Nephron progenitor cell (in vitro differentiated cells): ENCODE data around the gene EVL.

Experiments
- DNase-seq: peaks from one replicate; pipeline ENCODE4 v3.0.0; 2021
- H3K27ac Mint-ChIP-seq: 2 replicates; pipeline ENCODE4 v1.8.0; 2021; ENCODE audit warnings: mild to moderate bottlenecking, moderate library complexity, mixed read lengths
- H3K27me3 Mint-ChIP-seq: 2 replicates; pipeline ENCODE4 v1.8.0; 2021; ENCODE audit warnings: mild to moderate bottlenecking, low read depth, mixed read lengths; ENCODE audit not compliant: poor library complexity
- H3K36me3 Mint-ChIP-seq: 2 replicates; pipeline ENCODE4 v1.8.0; 2021; ENCODE audit warnings: low read depth, mixed read lengths
- H3K4me1 Mint-ChIP-seq: 2 replicates; pipeline ENCODE4 v1.8.0; 2021; ENCODE audit warnings: mixed read lengths
- H3K4me3 Mint-ChIP-seq: 2 replicates; pipeline ENCODE4 v1.8.0; 2021; ENCODE audit warnings: mild to moderate bottlenecking, moderate library complexity, mixed read lengths
- H3K9me3 Mint-ChIP-seq: 2 replicates; pipeline ENCODE4 v1.8.0; 2021; ENCODE audit warnings: mild to moderate bottlenecking, moderate library complexity, mixed read lengths
- TF ChIP-seq, protein P1 (sequence below): fragments of 200-600 bp; sonication (generic); IDR thresholded peaks from 2 replicates; pipeline ENCODE4 v1.5.0; 2021; ENCODE audit warnings: antibody characterized with exemption

The EVL gene

GRCh38 chr14:100121643-100122480 lies 56.6 kb downstream of the EVL start:
- DNase-seq = no peak
- H3K4me3 Mint-ChIP-seq = no peak overlapping the region
- no peaks in the 10 kb centered on the region for H3K9me3 Mint-ChIP-seq
- TF ChIP-seq, protein P1, sequence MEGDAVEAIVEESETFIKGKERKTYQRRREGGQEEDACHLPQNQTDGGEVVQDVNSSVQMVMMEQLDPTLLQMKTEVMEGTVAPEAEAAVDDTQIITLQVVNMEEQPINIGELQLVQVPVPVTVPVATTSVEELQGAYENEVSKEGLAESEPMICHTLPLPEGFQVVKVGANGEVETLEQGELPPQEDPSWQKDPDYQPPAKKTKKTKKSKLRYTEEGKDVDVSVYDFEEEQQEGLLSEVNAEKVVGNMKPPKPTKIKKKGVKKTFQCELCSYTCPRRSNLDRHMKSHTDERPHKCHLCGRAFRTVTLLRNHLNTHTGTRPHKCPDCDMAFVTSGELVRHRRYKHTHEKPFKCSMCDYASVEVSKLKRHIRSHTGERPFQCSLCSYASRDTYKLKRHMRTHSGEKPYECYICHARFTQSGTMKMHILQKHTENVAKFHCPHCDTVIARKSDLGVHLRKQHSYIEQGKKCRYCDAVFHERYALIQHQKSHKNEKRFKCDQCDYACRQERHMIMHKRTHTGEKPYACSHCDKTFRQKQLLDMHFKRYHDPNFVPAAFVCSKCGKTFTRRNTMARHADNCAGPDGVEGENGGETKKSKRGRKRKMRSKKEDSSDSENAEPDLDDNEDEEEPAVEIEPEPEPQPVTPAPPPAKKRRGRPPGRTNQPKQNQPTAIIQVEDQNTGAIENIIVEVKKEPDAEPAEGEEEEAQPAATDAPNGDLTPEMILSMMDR = no peak
- peaks cover 20% of the 10 kb centered on the region for H3K4me1 Mint-ChIP-seq
- H3K36me3 Mint-ChIP-seq = peaks cover 21% of the 10 kb centered on the region
- no peak overlapping the region for H3K27ac Mint-ChIP-seq
- peaks cover 4% of the 10 kb centered on the region for H3K27me3 Mint-ChIP-seq

- TF ChIP-seq, protein P1 = no peak
- peaks cover 26% of the 10 kb centered on the region for H3K36me3 Mint-ChIP-seq
- peaks cover 20% of the 10 kb centered on the region for H3K4me1 Mint-ChIP-seq
- H3K27me3 Mint-ChIP-seq = peaks cover 4% of the 10 kb centered on the region
- DNase-seq = no peak
- H3K9me3 Mint-ChIP-seq = no peaks in the 10 kb centered on the region
- H3K4me3 Mint-ChIP-seq = no peak overlapping the region
- H3K27ac Mint-ChIP-seq = no peak overlapping the region
Observed at GRCh38 chr14:100122481-100123223, 57.4 kb downstream of the EVL start.

- Mint-ChIP-seq H3K4me3 (no peak overlapping the region), H3K9me3 (no peaks in the 10 kb centered on the region), H3K27ac (no peak overlapping the region), H3K4me1 (peaks cover 13% of the 10 kb centered on the region), H3K27me3 (peaks cover 4% of the 10 kb centered on the region), H3K36me3 (peaks cover 22% of the 10 kb centered on the region)
- TF ChIP-seq, protein P1 = no peak
- no peak for DNase-seq
Observed at GRCh38 chr14:100123618-100124017, 58.4 kb downstream of the EVL start.

- DNase-seq = no peak
- H3K27me3 Mint-ChIP-seq = peaks cover 4% of the 10 kb centered on the region
- H3K36me3 Mint-ChIP-seq = peaks cover 25% of the 10 kb centered on the region
- H3K4me1 Mint-ChIP-seq = peaks cover 6% of the 10 kb centered on the region
- H3K4me3 Mint-ChIP-seq = no peak overlapping the region
- no peak overlapping the region for H3K27ac Mint-ChIP-seq
- no peaks in the 10 kb centered on the region for H3K9me3 Mint-ChIP-seq
- TF ChIP-seq, protein P1 = no peak
Observed at GRCh38 chr14:100124551-100125088, 59.4 kb downstream of the EVL start.

GRCh38 chr14:100126401-100126800 lies 61.2 kb downstream of the EVL start:
- no peak overlapping the region for H3K4me3 Mint-ChIP-seq
- peaks cover 12% of the 10 kb centered on the region for H3K4me1 Mint-ChIP-seq
- H3K27me3 Mint-ChIP-seq = peaks cover 4% of the 10 kb centered on the region
- H3K36me3 Mint-ChIP-seq = peaks cover 31% of the 10 kb centered on the region
- DNase-seq = no peak
- no peak overlapping the region for H3K27ac Mint-ChIP-seq
- TF ChIP-seq, protein P1 = no peak
- no peaks in the 10 kb centered on the region for H3K9me3 Mint-ChIP-seq
